ENCODE results near the gene RAB37. TPM values are rescaled to one million over a fixed set of nuclear protein-coding genes. Genes with fewer than 3 reads are reported as not detected.
A peak's percentile ranks its signal among the peaks of the same experiment; 100 is the strongest.

The RAB37 gene
- total and polyA plus RNA-seq, 2 of the 13 experiments (the other 11 are each of a cell fraction or from before 2014, with no cell fraction given) = 0.91 to 3.7 TPM

DNA sequence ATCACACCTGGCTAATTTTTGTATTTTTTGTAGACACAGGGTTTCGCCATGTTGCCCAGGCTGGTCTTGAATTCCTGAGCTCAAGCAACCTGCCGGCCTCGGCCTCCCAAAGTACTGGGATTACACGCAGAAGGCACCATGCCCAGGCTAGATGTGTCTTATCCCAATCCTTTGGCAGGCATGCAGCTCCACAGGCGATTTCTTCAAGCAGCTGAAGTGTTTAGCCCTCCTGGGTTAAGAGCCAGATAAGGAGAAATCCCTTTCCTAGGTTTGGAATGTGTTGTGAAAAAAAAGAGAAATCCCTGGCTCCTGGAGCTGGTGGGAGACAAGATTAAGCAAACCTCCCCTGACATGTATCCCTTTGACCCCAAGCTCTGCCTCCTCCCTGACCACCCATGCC, 9.3 kb downstream of the RAB37 start:
- BruUV-seq (replicated peaks) = no TSS peak
- TF ChIP-seq ZGPAT (CRISPR knock-in tag; IDR thresholded peaks at IDR 0.05) = 0 out of 2 replicates have a peak, but pooled peaks have one; percentile 21
- no peak for TF ChIP-seq LCORL (IDR thresholded peaks at IDR 0.05)
- TF ChIP-seq LCORL (CRISPR knock-in tag; IDR thresholded peaks at IDR 0.05) = no peak
- H4K20me1 ChIP-seq (ENCODE audit: insufficient read depth, low read length) = no peaks in the 10 kb centered on the region
- peak overlapping the region; percentile 16; the same call in 1 of the 2 replicates for H3K9ac ChIP-seq (ENCODE audit: insufficient read depth, low read depth, low read length)
- DNase-seq (ENCODE audit: low spot score) = no peak
- ATAC-seq = no peak
- intact Hi-C loops (cut with micrococcal nuclease; ENCODE audit: unreplicated experiment) (no loop called here), in situ Hi-C loops (cut with HindIII; ENCODE audit: extremely low pct_ligation_motif_present, low pct_unique_long_range_greater_than_20kb) (loop anchor here (5.0 kb wide), 1 partner anchor 36 kb away; no protein-coding TSS in a partner anchor)
- H2AFZ ChIP-seq (ENCODE audit: low read length) = no peak overlapping the region
- H3K4me3 ChIP-seq (replicated peaks in 1 of 3; ENCODE audit: insufficient read depth in 1 of 3, low read depth in 2 of 3, low read length in 3 of 3) = peak overlapping the region in 2 of 3 experiments; percentile 6 to 99; a peak in 3 of 6 replicates
- H3K27ac ChIP-seq (ENCODE audit: extremely low read length, insufficient read depth, low read length) = no peak overlapping the region
- CTCF ChIA-PET (ENCODE audit: low intra/inter-chr PET ratio, low total read pairs) = interaction anchor here (4.0 to 9.0 kb wide), 2 partner anchors 26 to 35 kb away, joined by 103 to 219 read pairs; partner anchors contain the start of gene NAT9
- H3K36me3 ChIP-seq (replicated peaks in 1 of 2; ENCODE audit: control insufficient read depth in 1 of 2, insufficient read depth in 2 of 2, low read length in 2 of 2) = no peaks in the 10 kb centered on the region; a peak in 1 of 5 replicates
- no peaks in the 10 kb centered on the region for H3K9me3 ChIP-seq (ENCODE audit: low read length)
- H3K4me1 ChIP-seq (ENCODE audit: insufficient read depth, low read length) = peaks cover 59% of the 10 kb centered on the region
- 17% methylated on average over 5 of the region's 5 CpGs for WGBS (ENCODE audit: low lambda C conversion rate)
- POLR2A ChIA-PET = interaction anchor here (2.9 to 21.5 kb wide), 4 partner anchors 9 to 127 kb away, joined by 7 to 1459 read pairs (median 46); partner anchors contain the start of genes FDXR, NAT9 and RAB37
- H3K27me3 ChIP-seq (ENCODE audit: control insufficient read depth in 1 of 2, insufficient read depth in 2 of 2, low read length in 2 of 2) = peaks cover 0 to 15% of the 10 kb centered on the region in 2 experiments; a peak in 2 of 5 replicates
- peak overlapping the region; percentile 87 for H3K4me2 ChIP-seq (ENCODE audit: low read depth, low read length)
- FAIRE-seq = no peak
- H3K79me2 ChIP-seq (ENCODE audit: insufficient read depth, low read length) = peaks cover 30% of the 10 kb centered on the region

DNA sequence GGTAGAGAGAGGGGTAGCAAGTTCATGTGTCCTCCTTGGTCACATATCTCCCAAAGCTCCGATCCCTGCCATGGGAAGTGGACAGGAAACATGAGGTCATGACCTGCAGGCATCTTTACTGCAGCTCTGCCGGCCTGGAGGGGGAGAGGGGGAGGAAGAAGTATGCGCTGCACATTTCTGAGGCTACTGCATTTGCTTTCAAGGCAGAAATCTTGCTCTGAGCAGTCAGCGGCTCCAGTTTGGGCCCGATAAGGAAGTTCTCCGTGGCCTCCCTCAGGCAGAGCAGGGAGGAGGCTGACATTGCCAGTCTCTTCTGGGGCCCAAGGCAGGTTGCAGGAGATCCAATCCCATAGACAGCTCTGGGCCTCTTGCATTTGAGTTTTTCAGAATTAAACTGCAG, 9.9 kb downstream of the RAB37 start:
- in situ Hi-C loops (cut with HindIII; ENCODE audit: extremely low pct_ligation_motif_present, low pct_unique_long_range_greater_than_20kb) (loop anchor here (5.0 kb wide), 1 partner anchor 35 kb away; no protein-coding TSS in a partner anchor), intact Hi-C loops (cut with micrococcal nuclease; ENCODE audit: unreplicated experiment) (no loop called here)
- H4K20me1 ChIP-seq (ENCODE audit: insufficient read depth, low read length) = peaks cover 4% of the 10 kb centered on the region; the same call in 1 of the 2 replicates
- peak overlapping the region; percentile 60 for H3K9ac ChIP-seq (ENCODE audit: insufficient read depth, low read depth, low read length)
- CTCF ChIA-PET (ENCODE audit: low intra/inter-chr PET ratio, low total read pairs) = interaction anchor here (4.0 to 9.0 kb wide), 2 partner anchors 25 to 34 kb away, joined by 103 to 219 read pairs; partner anchors contain the start of gene NAT9
- no peaks in the 10 kb centered on the region for H3K9me3 ChIP-seq (ENCODE audit: low read length)
- no peak for ATAC-seq
- no peak for DNase-seq (ENCODE audit: low spot score)
- H3K36me3 ChIP-seq (replicated peaks in 1 of 2; ENCODE audit: control insufficient read depth in 1 of 2, insufficient read depth in 2 of 2, low read length in 2 of 2) = no peaks in the 10 kb centered on the region; a peak in 1 of 5 replicates
- peaks cover 35% of the 10 kb centered on the region for H3K79me2 ChIP-seq (ENCODE audit: insufficient read depth, low read length)
- no peak overlapping the region for H2AFZ ChIP-seq (ENCODE audit: low read length)
- peaks cover 0 to 10% of the 10 kb centered on the region in 2 experiments; a peak in 2 of 5 replicates for H3K27me3 ChIP-seq (ENCODE audit: control insufficient read depth in 1 of 2, insufficient read depth in 2 of 2, low read length in 2 of 2)
- H3K4me1 ChIP-seq (ENCODE audit: insufficient read depth, low read length) = peaks cover 59% of the 10 kb centered on the region
- WGBS (ENCODE audit: low lambda C conversion rate) = 6% methylated on average over 6 of the region's 6 CpGs
- BruUV-seq (replicated peaks) = no TSS peak
- H3K27ac ChIP-seq (ENCODE audit: extremely low read length, insufficient read depth, low read length) = no peak overlapping the region
- H3K4me3 ChIP-seq (replicated peaks in 1 of 3; ENCODE audit: insufficient read depth in 1 of 3, low read depth in 2 of 3, low read length in 3 of 3) = peak overlapping the region; percentile 5 to 99 (median 6); a peak in 4 of 6 replicates
- POLR2A ChIA-PET = interaction anchor here (0.7 to 21.5 kb wide), 5 partner anchors 10 to 126 kb away, joined by 3 to 1459 read pairs (median 17); partner anchors contain the start of genes FDXR, NAT9 and RAB37
- peak overlapping the region; percentile 87 for H3K4me2 ChIP-seq (ENCODE audit: low read depth, low read length)
- FAIRE-seq = no peak
- no peak for TF ChIP-seq ZNF746 (CRISPR knock-in tag; IDR thresholded peaks at IDR 0.05)
- TF ChIP-seq ZNF605 (CRISPR knock-in tag; IDR thresholded peaks at IDR 0.05) = 0 out of 2 replicates have a peak, but pooled peaks have one; percentile 21
- no peak for TF ChIP-seq ZNF382 (CRISPR knock-in tag; IDR thresholded peaks at IDR 0.05; ENCODE audit: borderline replicate concordance)
- peak; percentile 35 to 68; a peak in 1 of 4 replicates for TF ChIP-seq NR2F1 (CRISPR knock-in tag; IDR thresholded peaks at IDR 0.05)
- TF ChIP-seq ZNF781 (CRISPR knock-in tag; IDR thresholded peaks at IDR 0.05; ENCODE audit: borderline replicate concordance, not compliant biosample characterization) = no peak
- TF ChIP-seq NR2F6 (IDR thresholded peaks at IDR 0.05) = peak; percentile 82
- TF ChIP-seq NR2F6 (CRISPR knock-in tag; IDR thresholded peaks at IDR 0.05) = peak; percentile 75
- TF ChIP-seq RARA (CRISPR knock-in tag; IDR thresholded peaks at IDR 0.05) = peak; percentile 52; the same call in 1 of the 2 replicates
- TF ChIP-seq FOXA1 (IDR thresholded peaks at IDR 0.05) = no peak
- TF ChIP-seq FOXA1 (CRISPR knock-in tag; IDR thresholded peaks at IDR 0.05) = no peak
- TF ChIP-seq ZNF816 (CRISPR knock-in tag; IDR thresholded peaks at IDR 0.05; ENCODE audit: borderline replicate concordance) = no peak
- TF ChIP-seq NR2F2 (IDR thresholded peaks at IDR 0.05; ENCODE audit: borderline replicate concordance, low read depth) = peak; percentile 43; the same call in 1 of the 2 replicates
- TF ChIP-seq ZNF879 (CRISPR knock-in tag; IDR thresholded peaks at IDR 0.05) = no peak
- TF ChIP-seq NKX3-1 (CRISPR knock-in tag; IDR thresholded peaks at IDR 0.05) = no peak

Measured in HepG2 (cell line).